Neural progenitor cell (in vitro differentiated cells): ENCODE measurements around the gene INPP5D. TPM values are rescaled to one million over a fixed set of nuclear protein-coding genes. Genes with fewer than 3 reads are reported as not detected.

ENCODE experiments used
- DNase-seq: peaks from one replicate; pipeline ENCODE4 v3.0.0-alpha.2; 2016; ENCODE audit warnings: low spot score
- H2AFZ ChIP-seq: fragments of 200-600 bp; sonication (generic); replicated peaks from 2 replicates; pipeline ENCODE4 v1.6.1; 2016; ENCODE audit warnings: antibody characterized with exemption
- H3F3A ChIP-seq: fragments of 200-600 bp; sonication (generic); 2 replicates; pipeline ENCODE4 v1.6.1; 2016; ENCODE audit warnings: antibody characterized with exemption, low read depth
- H3K27ac ChIP-seq: fragments of 200-600 bp; sonication (generic); 2 replicates; pipeline ENCODE4 v1.5.1; 2016; ENCODE audit warnings: mild to moderate bottlenecking
- H3K27me3 ChIP-seq: fragments of 200-600 bp; sonication (generic); 2 replicates; pipeline ENCODE4 v1.6.1; 2016; ENCODE audit warnings: mild to moderate bottlenecking, moderate library complexity
- H3K36me3 ChIP-seq: fragments of 200-600 bp; sonication (generic); 2 replicates; pipeline ENCODE4 v1.5.1; 2016
- H3K4me1 ChIP-seq: fragments of 200-600 bp; sonication (generic); 2 replicates; pipeline ENCODE4 v1.6.1; 2016; ENCODE audit warnings: mixed run types
- H3K4me2 ChIP-seq: fragments of 200-600 bp; sonication (generic); 2 replicates; pipeline ENCODE4 v1.6.1; 2016
- H3K4me3 ChIP-seq: fragments of 200-600 bp; sonication (generic); 2 replicates; pipeline ENCODE4 v1.5.1; 2016
- H3K79me2 ChIP-seq: fragments of 200-600 bp; sonication (generic); 2 replicates; pipeline ENCODE4 v1.6.1; 2016; ENCODE audit warnings: low read depth
- H3K9ac ChIP-seq: fragments of 200-600 bp; sonication (generic); 2 replicates; pipeline ENCODE4 v1.6.1; 2016
- H3K9me3 ChIP-seq: fragments of 200-600 bp; sonication (generic); 2 replicates; pipeline ENCODE4 v1.5.1; 2016; ENCODE audit warnings: low read depth
- H4K20me1 ChIP-seq: fragments of 200-600 bp; sonication (generic); 2 replicates; pipeline ENCODE4 v1.6.1; 2016; ENCODE audit warnings: low read depth
- H3K27ac Mint-ChIP-seq: 3 replicates; pipeline ENCODE4 v1.8.0; 2021; ENCODE audit warnings: mixed read lengths
- H3K27me3 Mint-ChIP-seq: 2 replicates; pipeline ENCODE4 v1.8.0; 2022; ENCODE audit warnings: low read depth, mild to moderate bottlenecking, inconsistent platforms, moderate library complexity, mixed read lengths; ENCODE audit not compliant: insufficient read depth
- H3K36me3 Mint-ChIP-seq: 3 replicates; pipeline ENCODE4 v1.8.0; 2021; ENCODE audit warnings: mixed read lengths
- H3K4me1 Mint-ChIP-seq: 3 replicates; pipeline ENCODE4 v1.8.0; 2021; ENCODE audit warnings: mixed read lengths
- H3K4me3 Mint-ChIP-seq: 3 replicates; pipeline ENCODE4 v1.8.0; 2021; ENCODE audit warnings: mild to moderate bottlenecking, moderate library complexity, mixed read lengths
- H3K9me3 Mint-ChIP-seq: 3 replicates; pipeline ENCODE4 v1.8.0; 2020; ENCODE audit warnings: mixed read lengths
- CTCF ChIP-seq: fragments of 200-600 bp; sonication (generic); IDR thresholded peaks from 2 replicates; pipeline ENCODE4 v1.5.1; 2017; ENCODE audit warnings: antibody characterized with exemption, mild to moderate bottlenecking
- EZH2 ChIP-seq: fragments of 200-600 bp; sonication (generic); IDR thresholded peaks from 2 replicates; pipeline ENCODE4 v1.6.1; 2017; ENCODE audit warnings: antibody characterized with exemption, mild to moderate bottlenecking, moderate library complexity
- EZH2phosphoT487 ChIP-seq: fragments of 200-600 bp; sonication (generic); IDR thresholded peaks from 2 replicates; pipeline ENCODE4 v1.6.1; 2017; ENCODE audit warnings: antibody characterized with exemption
- total RNA-seq: library from RNA; depleted of rRNA; stranded (reverse); fragments of >200 nt; gene quantifications from 2 replicates; pipeline ENCODE4 v1.2.3, GENCODE V29; 2015; ENCODE audit warnings: low replicate concordance

INPP5D gene
- total RNA-seq, 1 donor from 2014 or later, result 4.2 TPM

- peaks cover 13% of the 10 kb centered on the region for H3K27me3 Mint-ChIP-seq
- H3K27ac Mint-ChIP-seq, result no peak overlapping the region
- no peak overlapping the region for H3K4me2 ChIP-seq
- no peaks in the 10 kb centered on the region for H3K4me1 Mint-ChIP-seq
- no peak overlapping the region for H2AFZ ChIP-seq
- no peak for TF ChIP-seq EZH2phosphoT487
- no peak for TF ChIP-seq CTCF
- TF ChIP-seq EZH2, result no peak
- no peaks in the 10 kb centered on the region for H3K79me2 ChIP-seq
- H3K4me1 ChIP-seq, result no peaks in the 10 kb centered on the region
- no peaks in the 10 kb centered on the region for H3K27me3 ChIP-seq
- H3K36me3 ChIP-seq, result no peaks in the 10 kb centered on the region
- H3K9me3 ChIP-seq, result no peaks in the 10 kb centered on the region
- no peak for DNase-seq
- H3K4me3 ChIP-seq, result no peak overlapping the region
- no peaks in the 10 kb centered on the region for H4K20me1 ChIP-seq
- no peak overlapping the region for H3K4me3 Mint-ChIP-seq
- H3K9ac ChIP-seq, result no peak overlapping the region
- no peaks in the 10 kb centered on the region for H3K36me3 Mint-ChIP-seq
- H3K27ac ChIP-seq, result no peak overlapping the region
- no peaks in the 10 kb centered on the region for H3F3A ChIP-seq
- peaks cover 6% of the 10 kb centered on the region for H3K9me3 Mint-ChIP-seq
Measured at GRCh38 chr2:233147136-233147828, 87.1 kb downstream of the INPP5D start.

DNA sequence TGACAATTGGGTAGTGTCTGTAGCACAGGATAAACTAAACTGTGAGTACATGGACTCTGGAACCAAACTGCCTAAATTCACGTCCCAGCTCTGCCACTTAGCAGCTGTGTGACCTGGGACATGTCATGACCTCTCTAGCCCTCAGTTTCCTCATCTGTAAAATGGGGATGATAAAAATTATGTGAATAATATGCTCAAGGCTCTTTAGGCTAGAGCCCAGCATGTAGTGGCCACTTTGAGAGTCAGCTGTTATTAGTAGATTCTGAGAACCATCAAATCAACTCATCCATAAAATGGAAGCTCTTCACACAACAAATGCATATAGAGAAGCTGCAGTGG is 87.7 kb downstream of the INPP5D start:
- Histone ChIP-seq H2AFZ (no peak overlapping the region), H3K4me3 (no peak overlapping the region), H3F3A (no peaks in the 10 kb centered on the region), H3K9me3 (no peaks in the 10 kb centered on the region), H3K4me1 (no peaks in the 10 kb centered on the region), H3K27ac (no peak overlapping the region), H3K27me3 (no peaks in the 10 kb centered on the region), H3K79me2 (no peaks in the 10 kb centered on the region), H4K20me1 (no peaks in the 10 kb centered on the region), H3K9ac (no peak overlapping the region), H3K36me3 (no peaks in the 10 kb centered on the region), H3K4me2 (no peak overlapping the region)
- Mint-ChIP-seq H3K36me3 (no peaks in the 10 kb centered on the region), H3K27ac (no peak overlapping the region), H3K27me3 (peaks cover 10% of the 10 kb centered on the region), H3K9me3 (peaks cover 6% of the 10 kb centered on the region), H3K4me3 (no peak overlapping the region), H3K4me1 (no peaks in the 10 kb centered on the region)
- no peak for DNase-seq
- TF ChIP-seq EZH2 (no peak), CTCF (no peak), EZH2phosphoT487 (no peak)

GRCh38 chr2:233148354-233148753 is 88.2 kb downstream of the INPP5D start:
- Histone ChIP-seq H3K4me2 (no peak overlapping the region), H3K27me3 (no peaks in the 10 kb centered on the region), H4K20me1 (no peaks in the 10 kb centered on the region), H2AFZ (no peak overlapping the region), H3K9me3 (no peaks in the 10 kb centered on the region), H3K4me3 (no peak overlapping the region), H3K36me3 (no peaks in the 10 kb centered on the region), H3K79me2 (no peaks in the 10 kb centered on the region), H3K27ac (no peak overlapping the region), H3K4me1 (no peaks in the 10 kb centered on the region), H3F3A (no peaks in the 10 kb centered on the region), H3K9ac (no peak overlapping the region)
- no peak for DNase-seq
- no peaks in the 10 kb centered on the region for H3K4me1 Mint-ChIP-seq
- TF ChIP-seq EZH2, result no peak
- TF ChIP-seq CTCF, result no peak
- no peak for TF ChIP-seq EZH2phosphoT487
- peaks cover 7% of the 10 kb centered on the region for H3K27me3 Mint-ChIP-seq
- H3K27ac Mint-ChIP-seq, result no peak overlapping the region
- H3K4me3 Mint-ChIP-seq, result no peak overlapping the region
- H3K9me3 Mint-ChIP-seq, result peaks cover 6% of the 10 kb centered on the region
- H3K36me3 Mint-ChIP-seq, result no peaks in the 10 kb centered on the region
